Adrenal gland (tissue), 12 donors: ENCODE measurements around the gene TGFBR3. TPM values are rescaled to one million over a fixed set of nuclear protein-coding genes. Genes with fewer than 3 reads are reported as not detected.
A peak's percentile ranks its signal among the peaks of the same experiment; 100 is the strongest.

Source experiments
- DNase-seq, 7 donors: peaks; one replicate each; pipeline ENCODE4 v3.0.0-alpha.2; 2019 to 2020
- H3K27ac ChIP-seq, 5 donors: fragments of 200-600 bp; sonication (generic) in 4 of 5; 1 replicate in 3 of 5; 2 replicates in 2 of 5; pipeline versions ENCODE4 v1.5.1 to v1.8.0; 2016 to 2020; ENCODE audit warnings: mild to moderate bottlenecking in 1 of 5
- H3K27me3 ChIP-seq: fragments of 200-600 bp; 2 replicates; pipeline ENCODE4 v1.8.0; 2021
- H3K36me3 ChIP-seq, 2 donors: fragments of 200-600 bp; replicated peaks in 1 of 2; 1 replicate in 1 of 2; 2 replicates in 1 of 2; pipeline versions ENCODE4 v1.5.1 to v1.8.0; 2018 to 2022
- H3K4me1 ChIP-seq, 2 donors: fragments of 200-600 bp; replicated peaks in 1 of 2; 1 replicate in 1 of 2; 2 replicates in 1 of 2; pipeline versions ENCODE4 v1.5.1 to v1.8.0; 2018 to 2021
- H3K4me3 ChIP-seq, 4 donors: fragments of 200-600 bp; sonication (generic) in 3 of 4; one replicate each; pipeline ENCODE4 v1.5.1; 2016 to 2018
- H3K9me3 ChIP-seq, 3 donors: fragments of 200-600 bp; sonication (generic) in 1 of 3; replicated peaks in 1 of 3; 1 replicate in 2 of 3; 2 replicates in 1 of 3; pipeline versions ENCODE4 v1.5.1 to v1.8.0; 2016 to 2021
- POLR2A ChIP-seq, 2 donors: fragments of 450-650 bp; IDR thresholded peaks; one replicate each; pipeline ENCODE4 v1.6.1; 2017; ENCODE audit warnings: antibody characterized with exemption in 2 of 2, mild to moderate bottlenecking in 2 of 2, moderate library complexity in 1 of 2
- WGBS, 4 donors: extraction: QIAGEN DNeasy Blood & Tissue Kit in 2 of 4; methylation state at CpG; one replicate each; pipeline versions ENCODE4 v1.1.5 to v1.1.7; 2013 to 2017; 5-methylcytosine and 5-hydroxymethylcytosine counted together
- intact Hi-C, 2 donors: fragments of 100-400 bp; cut with DNase I; formaldehyde crosslinking; loops; one replicate each; pipeline versions ENCODE4 v1.14.1 to v1.15.0; 2022 to 2023
- polyA plus RNA-seq, 3 donors: library from polyadenylated mRNA; stranded (reverse); fragments of 200-250 nt in 2 of 3; fragments of 350-450 nt in 1 of 3; fragmentation: Illumina TruSeq in 1 of 3; extraction: RNeasy Lipid Tissue Mini Kit (QIAGEN cat#74804) in 1 of 3; gene quantifications; one replicate each; pipeline ENCODE4 v1.2.3, GENCODE V29; 2013 to 2014
- total RNA-seq, 9 donors: library from RNA; depleted of rRNA in 4 of 9; stranded (reverse); fragments of >200 nt in 4 of 9; fragments of 120-200 nt in 1 of 9; fragmentation: NEBNext Ultra II Directional in 1 of 9; extraction: Animal tissue kit (Norgen Biotek cat#: 25700) in 1 of 9; gene quantifications; one replicate each; pipeline versions ENCODE4 v1.1.0 to v1.2.4, GENCODE V29; 2013 to 2023
- TF ChIP-seq, protein P1 (sequence below), 6 experiments: fragments of 450-650 bp in 4 of 6; fragments of 200-600 bp in 2 of 6; sonication (generic) in 1 of 6; IDR thresholded peaks; 1 replicate in 5 of 6; 2 replicates in 1 of 6; pipeline versions ENCODE4 v1.5.1 to v1.8.0; 2016 to 2021; ENCODE audit warnings: antibody characterized with exemption in 6 of 6, mild to moderate bottlenecking in 2 of 6, moderate library complexity in 1 of 6
- donor health status: healthy with polysubstance abuse.
- donor health status: Bipolar disorder and iron deficiency.
- donor health status: DM: yes; HTN: yes; CAD: no.
- donor health status: DM: no; HTN: no; CAD: no.
- donor health status: DM: no; HTN: no; CAD: no.
- donor health status: DM: yes; HTN: yes; CAD: no.

Gene TGFBR3
- total and polyA plus RNA-seq, 12 donors = 13.9 to 340 (median 148) TPM

DNA sequence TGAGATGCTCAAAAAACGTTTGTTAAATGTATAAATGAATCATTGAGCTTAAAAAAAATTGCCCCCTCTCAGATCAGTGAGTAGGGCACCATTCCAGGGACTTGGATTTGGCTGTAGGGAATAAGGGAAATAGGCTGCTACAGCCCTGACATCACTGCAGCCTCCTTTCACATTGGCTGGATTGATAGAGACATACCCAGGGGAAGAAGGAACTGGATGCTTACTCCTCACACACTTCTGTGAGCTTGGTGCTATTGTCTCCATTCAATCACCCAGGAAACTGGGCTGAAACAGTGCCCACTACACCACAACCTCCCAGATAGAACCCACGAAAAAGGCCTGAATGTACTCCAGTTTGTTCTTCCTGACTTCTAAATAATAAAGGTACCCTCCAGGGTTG, 87.2 kb downstream of the TGFBR3 start:
- intact Hi-C loops = no loop called here
- Histone ChIP-seq H3K4me1 (peaks cover 27 to 69% of the 10 kb centered on the region in 2 donors), H3K27ac (peak overlapping the region in 4 of 5 donors; percentile 50 to 77 (median 70)), H3K36me3 (peaks cover 0 to 11% of the 10 kb centered on the region in 2 donors), H3K27me3 (no peaks in the 10 kb centered on the region), H3K4me3 (no peak overlapping the region), H3K9me3 (no peaks in the 10 kb centered on the region)
- no peak for DNase-seq
- 42 to 55% (median 45%) methylated on average over 2 of the region's 2 CpGs for WGBS, 4 donors
- TF ChIP-seq, protein P1, sequence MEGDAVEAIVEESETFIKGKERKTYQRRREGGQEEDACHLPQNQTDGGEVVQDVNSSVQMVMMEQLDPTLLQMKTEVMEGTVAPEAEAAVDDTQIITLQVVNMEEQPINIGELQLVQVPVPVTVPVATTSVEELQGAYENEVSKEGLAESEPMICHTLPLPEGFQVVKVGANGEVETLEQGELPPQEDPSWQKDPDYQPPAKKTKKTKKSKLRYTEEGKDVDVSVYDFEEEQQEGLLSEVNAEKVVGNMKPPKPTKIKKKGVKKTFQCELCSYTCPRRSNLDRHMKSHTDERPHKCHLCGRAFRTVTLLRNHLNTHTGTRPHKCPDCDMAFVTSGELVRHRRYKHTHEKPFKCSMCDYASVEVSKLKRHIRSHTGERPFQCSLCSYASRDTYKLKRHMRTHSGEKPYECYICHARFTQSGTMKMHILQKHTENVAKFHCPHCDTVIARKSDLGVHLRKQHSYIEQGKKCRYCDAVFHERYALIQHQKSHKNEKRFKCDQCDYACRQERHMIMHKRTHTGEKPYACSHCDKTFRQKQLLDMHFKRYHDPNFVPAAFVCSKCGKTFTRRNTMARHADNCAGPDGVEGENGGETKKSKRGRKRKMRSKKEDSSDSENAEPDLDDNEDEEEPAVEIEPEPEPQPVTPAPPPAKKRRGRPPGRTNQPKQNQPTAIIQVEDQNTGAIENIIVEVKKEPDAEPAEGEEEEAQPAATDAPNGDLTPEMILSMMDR (IDR thresholded peaks at IDR 0.05) = no peak
- TF ChIP-seq POLR2A (IDR thresholded peaks at IDR 0.05) = no peak

DNA sequence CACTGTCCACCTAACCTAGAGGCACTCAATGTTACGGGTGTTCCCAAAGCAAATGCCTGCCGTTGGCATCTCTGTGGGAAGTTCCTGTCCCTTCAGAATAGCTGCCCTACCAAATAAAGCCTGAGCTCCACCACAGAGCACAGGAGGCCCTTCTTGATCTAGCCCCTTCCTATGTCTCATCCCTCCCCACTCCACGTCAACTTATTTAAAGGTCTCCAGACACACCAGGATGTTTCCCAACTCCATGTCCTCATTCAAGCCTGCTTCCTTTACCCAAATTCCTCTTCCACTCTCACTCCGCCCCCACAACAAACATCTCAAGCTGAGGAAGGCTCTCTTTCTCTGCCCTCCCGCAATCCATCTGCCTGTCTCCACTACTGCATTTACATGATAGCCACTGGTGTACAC, 87.7 kb downstream of the TGFBR3 start:
- peaks cover 29 to 69% of the 10 kb centered on the region in 2 donors for H3K4me1 ChIP-seq
- intact Hi-C loops = no loop called here
- WGBS, 4 donors = 76 to 85% (median 83%) methylated on average over 5 of the region's 5 CpGs
- no peak overlapping the region for H3K4me3 ChIP-seq
- TF ChIP-seq, protein P1 (IDR thresholded peaks at IDR 0.05) = no peak
- no peak for TF ChIP-seq POLR2A (IDR thresholded peaks at IDR 0.05)
- H3K36me3 ChIP-seq = peaks cover 0 to 11% of the 10 kb centered on the region in 2 donors
- peak overlapping the region in 3 of 5 donors; percentile 70 to 77 (median 71) for H3K27ac ChIP-seq
- no peak for DNase-seq
- H3K9me3 ChIP-seq = no peaks in the 10 kb centered on the region
- no peaks in the 10 kb centered on the region for H3K27me3 ChIP-seq

DNA sequence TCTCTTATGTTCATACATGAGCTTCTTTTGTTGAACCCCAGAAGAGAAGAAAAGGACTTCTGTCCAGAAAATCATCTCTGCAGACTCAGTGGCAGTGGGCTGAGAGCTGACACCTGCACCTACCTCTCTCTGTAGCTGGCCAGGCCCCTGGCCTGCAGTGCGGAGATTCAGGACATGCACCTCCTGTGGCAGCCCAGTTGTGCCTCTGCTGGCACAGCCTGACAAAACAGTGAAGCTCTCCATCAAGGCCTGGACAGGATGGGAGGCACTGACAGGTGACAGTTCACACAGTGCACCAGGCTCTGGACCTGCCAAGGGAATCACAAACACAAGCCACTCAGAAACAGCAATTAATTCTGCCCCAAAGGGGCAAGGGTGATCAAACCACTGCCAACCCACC, 88.8 kb downstream of the TGFBR3 start:
- TF ChIP-seq, protein P1 (IDR thresholded peaks at IDR 0.05) = no peak
- TF ChIP-seq POLR2A (IDR thresholded peaks at IDR 0.05) = no peak
- H3K9me3 ChIP-seq = no peaks in the 10 kb centered on the region
- no peaks in the 10 kb centered on the region for H3K27me3 ChIP-seq
- 67 to 100% (median 98%) methylated on average over 1 of the region's 1 CpG for WGBS, 4 donors
- peaks cover 39 to 72% of the 10 kb centered on the region in 2 donors for H3K4me1 ChIP-seq
- peaks cover 0 to 11% of the 10 kb centered on the region in 2 donors for H3K36me3 ChIP-seq
- DNase-seq = no peak
- peak overlapping the region in 3 of 5 donors; percentile 13 to 70 (median 36) for H3K27ac ChIP-seq
- H3K4me3 ChIP-seq = no peak overlapping the region
- intact Hi-C loops = no loop called here

DNA sequence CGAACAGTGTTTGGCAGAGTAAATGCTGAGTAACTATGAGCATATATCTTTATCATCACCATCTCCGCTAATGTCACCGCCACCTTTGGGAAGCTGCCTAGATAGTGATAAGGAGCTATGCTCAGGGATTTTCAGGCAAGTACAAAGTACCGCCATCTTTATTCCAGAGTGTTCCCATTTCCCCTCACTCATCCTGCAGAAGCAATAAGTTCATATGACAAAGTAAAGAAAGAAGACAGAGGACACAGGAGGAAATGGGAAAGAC, 89.6 kb downstream of the TGFBR3 start:
- peaks cover 0 to 11% of the 10 kb centered on the region in 2 donors for H3K36me3 ChIP-seq
- WGBS, 4 donors = 88 to 93% (median 92%) methylated on average over 4 of the region's 4 CpGs
- H3K27ac ChIP-seq = peak overlapping the region in 4 of 5 donors; percentile 1 to 70 (median 49)
- H3K9me3 ChIP-seq = no peaks in the 10 kb centered on the region
- intact Hi-C loops = no loop called here
- no peaks in the 10 kb centered on the region for H3K27me3 ChIP-seq
- DNase-seq = peak in 1 of 7 donors; percentile 16
- H3K4me3 ChIP-seq = no peak overlapping the region
- TF ChIP-seq, protein P1 (IDR thresholded peaks at IDR 0.05) = no peak
- TF ChIP-seq POLR2A (IDR thresholded peaks at IDR 0.05) = no peak
- peaks cover 43 to 75% of the 10 kb centered on the region in 2 donors for H3K4me1 ChIP-seq
